Thyroid gland (tissue), 4 donors: Measurements from ENCODE around the gene CASD1. TPM values are rescaled to one million over a fixed set of nuclear protein-coding genes. Genes with fewer than 3 reads are reported as not detected.

Experiments used
- DNase-seq, 2 donors: peaks; one replicate each; pipeline ENCODE4 v3.0.0-alpha.2; 2019
- H3K27ac ChIP-seq, 3 donors: fragments of 200-600 bp; sonication (generic); 1 replicate in 2 of 3; 2 replicates in 1 of 3; pipeline ENCODE4 v1.5.1; 2016 to 2019; ENCODE audit warnings: mild to moderate bottlenecking in 1 of 3, moderate library complexity in 1 of 3
- H3K27me3 ChIP-seq: fragments of 200-600 bp; sonication (generic); one replicate; pipeline ENCODE4 v1.5.1; 2019
- H3K36me3 ChIP-seq, 2 donors: fragments of 200-600 bp; sonication (generic); one replicate each; pipeline ENCODE4 v1.5.1; 2016 to 2019
- H3K4me1 ChIP-seq, 2 donors: fragments of 200-600 bp; sonication (generic); one replicate each; pipeline ENCODE4 v1.5.1; 2017 to 2019
- H3K4me3 ChIP-seq, 3 donors: fragments of 200-600 bp; sonication (generic); replicated peaks in 1 of 3; 1 replicate in 2 of 3; 2 replicates in 1 of 3; pipeline ENCODE4 v1.5.1; 2016; ENCODE audit warnings: mild to moderate bottlenecking in 1 of 3
- H3K9me3 ChIP-seq: fragments of 200-600 bp; sonication (generic); one replicate; pipeline ENCODE4 v1.5.1; 2017
- POLR2A ChIP-seq, 2 donors: fragments of 450-650 bp; IDR thresholded peaks; one replicate each; pipeline ENCODE4 v1.6.1; 2017; ENCODE audit warnings: antibody characterized with exemption in 2 of 2, mild to moderate bottlenecking in 2 of 2, moderate library complexity in 1 of 2
- WGBS, 2 donors: methylation state at CpG; one replicate each; pipeline ENCODE4 v1.1.5; 2017; 5-methylcytosine and 5-hydroxymethylcytosine counted together
- intact Hi-C: fragments of 100-400 bp; cut with DNase I; formaldehyde crosslinking; loops from one replicate; pipeline ENCODE4 v1.15.1; 2023
- total RNA-seq, 4 donors: library from RNA; depleted of rRNA; stranded (reverse); fragments of >200 nt; gene quantifications; one replicate each; pipeline ENCODE4 v1.2.3, GENCODE V29; 2016
- TF ChIP-seq, protein P1 (sequence below), 6 experiments: fragments of 200-600 bp in 3 of 6; fragments of 450-650 bp in 3 of 6; sonication (generic) in 3 of 6; IDR thresholded peaks; one replicate each; pipeline ENCODE4 v1.5.1; 2016 to 2019; ENCODE audit warnings: antibody characterized with exemption in 6 of 6, mild to moderate bottlenecking in 2 of 6, inconsistent platforms in 1 of 6, moderate library complexity in 1 of 6

Gene CASD1
- total RNA-seq, 4 donors from 2014 or later: 34.4 to 52.5 (median 39.0) TPM

DNA sequence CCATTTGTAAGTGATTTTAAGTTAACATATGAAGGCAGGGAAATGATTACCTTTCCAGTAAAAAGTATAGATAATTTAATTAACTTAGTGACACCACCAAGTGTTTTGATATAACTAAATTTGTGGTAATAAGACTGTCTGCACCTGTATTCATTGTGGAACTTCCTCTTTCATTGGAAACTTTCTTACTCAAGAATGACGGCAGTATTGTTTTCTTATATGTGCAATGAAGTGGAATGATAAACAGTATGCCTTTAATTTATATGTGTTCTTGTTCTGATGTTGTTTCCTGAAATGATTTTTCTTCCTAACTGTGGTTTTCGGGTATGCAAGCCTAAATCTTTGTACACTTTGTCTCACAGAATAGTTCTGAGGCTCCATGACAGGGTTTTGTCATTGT, 46.4 kb downstream of the CASD1 start:
- TF ChIP-seq POLR2A (IDR thresholded peaks at IDR 0.05): no peak
- TF ChIP-seq, protein P1, sequence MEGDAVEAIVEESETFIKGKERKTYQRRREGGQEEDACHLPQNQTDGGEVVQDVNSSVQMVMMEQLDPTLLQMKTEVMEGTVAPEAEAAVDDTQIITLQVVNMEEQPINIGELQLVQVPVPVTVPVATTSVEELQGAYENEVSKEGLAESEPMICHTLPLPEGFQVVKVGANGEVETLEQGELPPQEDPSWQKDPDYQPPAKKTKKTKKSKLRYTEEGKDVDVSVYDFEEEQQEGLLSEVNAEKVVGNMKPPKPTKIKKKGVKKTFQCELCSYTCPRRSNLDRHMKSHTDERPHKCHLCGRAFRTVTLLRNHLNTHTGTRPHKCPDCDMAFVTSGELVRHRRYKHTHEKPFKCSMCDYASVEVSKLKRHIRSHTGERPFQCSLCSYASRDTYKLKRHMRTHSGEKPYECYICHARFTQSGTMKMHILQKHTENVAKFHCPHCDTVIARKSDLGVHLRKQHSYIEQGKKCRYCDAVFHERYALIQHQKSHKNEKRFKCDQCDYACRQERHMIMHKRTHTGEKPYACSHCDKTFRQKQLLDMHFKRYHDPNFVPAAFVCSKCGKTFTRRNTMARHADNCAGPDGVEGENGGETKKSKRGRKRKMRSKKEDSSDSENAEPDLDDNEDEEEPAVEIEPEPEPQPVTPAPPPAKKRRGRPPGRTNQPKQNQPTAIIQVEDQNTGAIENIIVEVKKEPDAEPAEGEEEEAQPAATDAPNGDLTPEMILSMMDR (IDR thresholded peaks at IDR 0.05): no peak
- no peaks in the 10 kb centered on the region for H3K27me3 ChIP-seq
- no peak overlapping the region for H3K4me3 ChIP-seq
- no peaks in the 10 kb centered on the region for H3K36me3 ChIP-seq
- intact Hi-C loops: no loop called here
- no peaks in the 10 kb centered on the region for H3K4me1 ChIP-seq
- H3K27ac ChIP-seq: no peak overlapping the region
- DNase-seq: no peak
- WGBS, 2 donors: 90% methylated on average over 2 of the region's 2 CpGs
- no peaks in the 10 kb centered on the region for H3K9me3 ChIP-seq

DNA sequence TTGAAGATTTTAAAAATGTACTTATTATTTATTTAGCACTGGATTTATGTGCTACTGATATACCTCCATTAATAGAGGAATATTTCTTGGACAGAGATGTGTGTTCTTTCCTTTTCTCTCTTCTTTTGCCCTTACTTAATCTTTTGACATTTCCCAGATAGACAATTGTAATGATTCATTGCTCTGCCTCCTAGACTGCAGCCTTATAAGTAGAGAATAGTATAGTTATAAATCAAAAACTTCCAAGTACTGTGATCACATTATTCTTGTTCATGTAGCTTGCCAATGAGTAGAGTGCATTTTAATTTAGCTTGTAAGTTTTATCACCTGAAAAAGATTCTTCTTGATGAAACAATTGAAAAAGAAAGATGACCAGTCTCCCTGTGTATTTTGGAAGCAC, 47.6 kb downstream of the CASD1 start:
- no peak for TF ChIP-seq POLR2A (IDR thresholded peaks at IDR 0.05)
- TF ChIP-seq, protein P1 (IDR thresholded peaks at IDR 0.05): no peak
- Histone ChIP-seq H3K36me3 (no peaks in the 10 kb centered on the region), H3K9me3 (no peaks in the 10 kb centered on the region), H3K27me3 (no peaks in the 10 kb centered on the region), H3K4me3 (no peak overlapping the region), H3K27ac (no peak overlapping the region), H3K4me1 (no peaks in the 10 kb centered on the region)
- intact Hi-C loops: no loop called here
- no peak for DNase-seq

DNA sequence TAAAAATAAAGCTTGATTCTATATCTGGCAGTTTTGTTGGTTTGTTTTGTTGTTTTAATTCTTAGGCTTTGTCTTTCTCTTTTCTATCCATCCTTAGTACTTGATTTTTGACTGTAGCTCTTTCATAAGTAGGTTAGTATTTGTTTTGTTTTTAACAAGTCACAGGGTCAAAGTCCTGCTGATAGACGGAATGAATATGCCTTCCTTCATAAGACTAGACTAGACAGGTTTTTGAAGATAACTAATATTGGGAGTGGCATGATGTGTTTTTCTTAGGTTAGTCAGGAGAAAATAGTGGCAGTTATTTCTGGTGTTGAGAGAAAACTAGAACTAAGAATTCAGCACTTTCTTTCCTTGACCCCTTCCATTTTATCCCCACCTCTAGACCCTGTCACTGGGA, 50.4 kb downstream of the CASD1 start:
- Histone ChIP-seq H3K27ac (no peak overlapping the region), H3K27me3 (no peaks in the 10 kb centered on the region), H3K4me1 (no peaks in the 10 kb centered on the region), H3K36me3 (no peaks in the 10 kb centered on the region), H3K4me3 (no peak overlapping the region), H3K9me3 (no peaks in the 10 kb centered on the region)
- intact Hi-C loops: no loop called here
- TF ChIP-seq POLR2A (IDR thresholded peaks at IDR 0.05): no peak
- TF ChIP-seq, protein P1 (IDR thresholded peaks at IDR 0.05): no peak
- WGBS, 2 donors: 89 to 95% methylated on average over 1 of the region's 1 CpG
- DNase-seq: no peak

DNA sequence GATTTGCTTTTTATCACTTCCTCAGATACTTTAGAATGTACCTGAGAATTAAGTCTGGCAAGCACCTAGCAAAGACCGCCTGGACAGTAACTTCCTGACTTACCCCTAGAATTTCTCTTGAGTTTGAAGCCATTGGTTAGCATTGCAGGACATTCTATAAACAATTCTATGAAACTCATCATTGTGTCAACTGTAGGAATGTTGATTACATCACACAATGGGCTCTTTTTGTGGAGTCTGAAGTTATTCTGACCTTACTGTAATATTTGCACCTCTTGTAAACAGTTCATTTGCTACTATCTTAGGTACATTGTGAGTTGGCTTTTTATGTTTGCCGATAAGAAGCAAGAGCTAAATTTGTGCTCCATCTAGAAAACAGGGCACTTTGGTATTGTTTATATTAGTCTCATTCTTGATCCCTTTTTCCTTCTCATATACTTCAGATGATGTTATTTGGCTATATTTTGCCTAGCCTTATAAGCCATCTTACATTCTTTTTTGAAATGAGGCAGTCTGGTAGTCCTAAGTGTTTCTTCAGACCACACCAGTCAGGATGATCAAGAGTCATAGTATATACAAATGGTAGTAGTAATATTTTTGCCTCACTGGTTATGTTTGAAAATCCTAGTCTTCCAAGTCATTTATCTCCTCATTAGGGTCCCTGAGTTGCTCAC, 52.4 kb downstream of the CASD1 start:
- 95 to 97% methylated on average over 2 of the region's 2 CpGs for WGBS, 2 donors
- TF ChIP-seq POLR2A (IDR thresholded peaks at IDR 0.05): no peak
- TF ChIP-seq, protein P1 (IDR thresholded peaks at IDR 0.05): no peak
- Histone ChIP-seq H3K36me3 (no peaks in the 10 kb centered on the region), H3K4me1 (no peaks in the 10 kb centered on the region), H3K4me3 (no peak overlapping the region), H3K27ac (no peak overlapping the region), H3K9me3 (no peaks in the 10 kb centered on the region), H3K27me3 (no peaks in the 10 kb centered on the region)
- intact Hi-C loops: no loop called here
- DNase-seq: no peak

DNA sequence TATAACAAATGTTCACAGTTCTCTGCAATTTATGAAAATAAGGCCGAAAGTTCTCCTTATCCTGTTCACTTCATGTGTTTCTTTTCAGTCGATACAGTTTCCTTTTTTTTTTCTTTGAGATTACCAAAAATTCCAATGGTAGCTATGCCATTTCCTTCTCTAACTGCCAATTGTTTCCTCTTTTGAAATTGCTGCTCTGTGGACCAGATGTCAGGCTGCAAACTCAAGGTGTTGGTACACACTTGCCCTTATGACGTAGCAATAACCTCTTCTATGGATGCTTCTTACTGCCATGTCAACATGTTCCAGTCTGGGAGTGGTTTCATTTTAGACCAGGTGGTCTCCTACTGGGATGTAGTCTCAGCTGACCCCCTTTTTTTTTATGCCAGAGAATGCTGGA, 52.9 kb downstream of the CASD1 start:
- no peaks in the 10 kb centered on the region for H3K4me1 ChIP-seq
- no peak overlapping the region for H3K27ac ChIP-seq
- no peaks in the 10 kb centered on the region for H3K36me3 ChIP-seq
- WGBS, 2 donors: 85 to 86% methylated on average over 3 of the region's 3 CpGs
- H3K9me3 ChIP-seq: no peaks in the 10 kb centered on the region
- DNase-seq: no peak
- no peaks in the 10 kb centered on the region for H3K27me3 ChIP-seq
- H3K4me3 ChIP-seq: no peak overlapping the region
- TF ChIP-seq, protein P1 (IDR thresholded peaks at IDR 0.05): no peak
- TF ChIP-seq POLR2A (IDR thresholded peaks at IDR 0.05): no peak
- intact Hi-C loops: no loop called here
